Medulla oblongata (tissue), 1 donor: ENCODE data around the gene SETD1A.

Experiments used
- DNase-seq: peaks from one replicate; pipeline ENCODE4 v3.0.0-alpha.2; 2015; ENCODE audit errors: extremely low spot score

SETD1A gene

DNA sequence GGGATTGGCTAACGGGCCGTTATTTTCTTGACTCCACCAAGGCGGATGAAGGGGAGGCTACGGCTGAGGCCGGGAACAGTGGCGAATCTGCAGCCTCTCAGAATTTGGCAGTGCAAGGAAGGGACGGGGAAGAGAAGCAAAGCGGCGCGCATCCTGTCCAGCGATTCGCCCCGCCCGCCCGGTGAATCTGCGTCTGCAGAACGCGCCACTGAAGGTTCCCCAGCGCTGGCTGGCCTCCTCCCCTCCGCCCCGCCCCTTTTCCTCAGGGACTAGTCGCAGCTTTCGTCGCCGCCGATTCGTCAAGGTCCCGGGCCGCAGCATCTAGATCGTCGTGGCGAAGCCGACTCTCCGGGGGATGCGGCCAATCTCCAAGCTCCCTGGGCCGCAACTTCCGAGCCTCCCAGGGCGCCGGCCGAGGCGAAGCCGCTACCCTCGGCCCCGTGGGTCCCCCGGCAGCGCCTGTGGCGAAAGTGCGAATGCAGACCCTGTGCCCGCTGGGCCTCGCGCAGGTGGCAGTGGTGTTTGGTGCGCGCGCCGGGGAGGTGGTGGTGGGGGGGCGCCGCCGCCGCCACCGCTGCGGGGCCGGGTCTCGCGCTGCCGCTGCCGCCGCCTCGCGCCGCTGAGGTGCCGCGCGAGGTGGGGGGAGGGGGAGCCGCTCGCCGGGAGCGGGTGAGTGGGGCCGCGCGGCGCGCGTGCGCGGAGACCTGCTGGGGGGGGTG lies at the start of gene SETD1A:
Gene SETD1A (plus strand): TSS at position 299 of the 719 bp plus-strand sequence. CDS start 978 bp downstream, outside the sequence.
- peak; percentile 93 for DNase-seq

DNA sequence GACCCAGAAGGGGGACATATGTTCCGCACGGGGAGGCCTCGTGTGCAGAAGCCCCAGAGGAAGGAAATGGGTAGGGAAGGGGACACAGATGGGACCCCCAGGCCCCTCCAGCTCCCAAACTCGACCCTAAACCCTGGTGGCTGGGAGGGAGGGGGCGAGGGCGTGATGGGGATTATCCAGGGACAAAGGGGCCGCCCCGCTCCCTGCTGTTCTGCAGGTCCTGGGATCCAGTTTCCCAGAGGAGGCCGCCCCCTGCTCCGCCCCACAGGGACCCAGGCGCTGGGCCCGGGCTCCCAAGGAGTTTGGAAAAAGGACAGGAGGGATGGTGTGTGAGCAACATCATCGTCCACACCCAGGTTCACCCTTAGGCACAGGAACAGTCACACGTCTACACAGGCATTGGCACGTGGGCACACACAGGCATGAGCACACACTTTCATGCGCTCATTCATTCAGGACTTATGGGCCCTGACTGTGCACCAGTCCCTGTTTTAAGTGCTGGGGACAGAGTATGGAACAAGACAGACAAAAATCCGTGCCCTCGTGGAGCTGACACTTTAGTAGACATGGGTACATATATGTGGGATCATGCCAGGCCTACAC lies 47.0 kb upstream of the SETD1A start:
- DNase-seq, result no peak

DNA sequence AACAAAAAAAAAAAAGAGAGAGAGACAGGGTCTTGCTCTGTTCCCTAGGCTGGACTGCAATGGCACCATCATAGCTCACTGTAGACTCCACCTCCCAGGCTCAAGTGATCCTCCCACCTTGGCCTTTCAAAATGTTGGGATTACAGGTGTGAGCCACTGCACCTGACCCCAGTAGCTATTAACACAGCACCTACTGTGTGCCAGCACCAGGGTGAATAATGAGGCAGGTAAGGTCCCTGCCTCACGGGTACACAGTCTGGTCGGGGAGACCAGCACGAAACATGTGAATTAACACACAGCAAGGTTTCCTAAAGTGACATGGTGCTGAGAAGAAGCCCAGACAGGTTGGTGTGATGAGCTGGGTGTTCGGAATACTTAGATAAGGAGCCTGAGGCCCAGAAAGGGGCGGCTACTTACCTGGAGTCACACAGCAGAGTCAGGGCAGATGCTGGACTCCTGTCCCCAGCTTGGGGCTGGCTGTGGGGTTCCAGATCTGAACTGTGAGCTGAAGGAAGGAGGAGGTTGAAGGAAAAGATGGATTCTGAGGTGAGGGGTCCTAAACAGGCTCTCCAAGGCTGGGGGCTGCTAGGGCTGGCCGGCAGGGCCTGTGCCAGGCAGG lies 44.7 kb upstream of the SETD1A start:
- DNase-seq, result no peak

DNA sequence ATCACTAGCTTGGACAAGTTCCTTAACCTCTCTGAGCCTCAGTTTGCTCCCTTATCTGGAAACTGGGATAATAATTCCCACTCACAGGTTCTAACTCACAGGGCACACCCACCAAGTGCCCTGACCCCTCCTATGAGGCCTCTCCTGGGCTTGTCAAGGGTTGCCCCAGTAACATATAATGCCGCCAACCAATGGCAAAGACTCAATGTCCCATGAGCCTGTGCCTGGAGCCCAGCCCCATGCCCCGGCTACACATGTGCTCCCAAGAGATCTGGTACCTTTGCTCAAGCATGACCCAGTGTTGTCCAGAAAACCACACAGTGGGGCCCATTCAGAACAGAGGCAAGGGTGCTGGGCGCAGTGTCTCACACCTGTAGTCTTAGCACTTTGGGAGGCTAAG lies 42.7 kb upstream of the SETD1A start:
- no peak for DNase-seq

DNA sequence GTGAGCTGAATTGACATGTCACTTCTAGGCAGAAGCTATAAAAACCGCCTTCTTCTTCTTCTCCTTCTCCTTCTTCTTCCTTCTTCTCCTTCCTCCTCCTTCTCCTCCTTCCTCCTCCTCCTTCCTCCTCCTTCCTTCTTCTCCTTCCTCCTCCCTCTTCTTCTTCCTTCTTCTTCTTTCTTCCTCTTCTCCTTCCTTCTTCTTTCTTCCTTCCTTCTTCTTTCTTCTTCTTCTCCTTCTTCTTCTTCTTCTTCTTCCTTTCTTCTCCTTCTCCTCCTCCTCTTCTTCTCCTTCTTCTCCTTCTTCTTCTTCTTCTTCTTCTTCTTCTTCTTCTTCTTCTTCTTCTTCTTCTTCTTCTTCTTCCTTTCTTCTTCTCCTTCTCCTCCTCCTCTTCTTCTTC lies 38.9 kb upstream of the SETD1A start:
- no peak for DNase-seq

DNA sequence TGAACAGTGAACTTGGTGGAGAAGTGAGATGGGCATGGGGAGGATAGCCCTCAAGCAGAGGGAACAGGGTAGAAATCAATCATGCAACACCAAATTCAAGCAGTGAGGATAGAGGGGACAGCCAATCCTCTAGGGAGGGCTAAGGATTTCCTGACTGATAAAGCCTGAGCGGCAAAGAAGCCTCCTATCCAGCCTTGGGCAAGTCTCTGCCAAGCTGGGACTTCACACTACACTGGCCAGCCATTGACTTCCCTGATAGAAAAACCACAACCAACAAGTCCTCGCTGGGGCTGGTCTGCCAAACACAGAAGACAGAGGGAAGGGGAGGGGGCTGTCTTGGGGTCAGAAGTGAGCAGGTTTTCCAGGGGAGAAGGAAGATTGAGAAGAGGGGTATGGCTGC lies 36.7 kb upstream of the SETD1A start:
- DNase-seq, result no peak

DNA sequence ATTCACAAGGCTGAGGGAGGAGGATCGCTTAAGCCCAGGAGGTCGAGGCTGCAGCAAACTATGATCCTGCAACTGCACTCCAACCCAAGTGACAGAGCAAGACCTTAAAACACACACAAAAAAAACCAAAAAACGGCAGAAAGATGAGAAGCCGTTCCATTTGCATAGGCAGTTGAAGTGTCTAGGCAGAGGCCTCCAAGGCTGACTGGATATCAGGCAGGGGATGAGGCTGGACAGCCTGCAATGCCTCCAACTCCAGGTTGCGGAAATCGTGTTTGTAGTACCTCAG lies 36.2 kb upstream of the SETD1A start:
- DNase-seq, result no peak

DNA sequence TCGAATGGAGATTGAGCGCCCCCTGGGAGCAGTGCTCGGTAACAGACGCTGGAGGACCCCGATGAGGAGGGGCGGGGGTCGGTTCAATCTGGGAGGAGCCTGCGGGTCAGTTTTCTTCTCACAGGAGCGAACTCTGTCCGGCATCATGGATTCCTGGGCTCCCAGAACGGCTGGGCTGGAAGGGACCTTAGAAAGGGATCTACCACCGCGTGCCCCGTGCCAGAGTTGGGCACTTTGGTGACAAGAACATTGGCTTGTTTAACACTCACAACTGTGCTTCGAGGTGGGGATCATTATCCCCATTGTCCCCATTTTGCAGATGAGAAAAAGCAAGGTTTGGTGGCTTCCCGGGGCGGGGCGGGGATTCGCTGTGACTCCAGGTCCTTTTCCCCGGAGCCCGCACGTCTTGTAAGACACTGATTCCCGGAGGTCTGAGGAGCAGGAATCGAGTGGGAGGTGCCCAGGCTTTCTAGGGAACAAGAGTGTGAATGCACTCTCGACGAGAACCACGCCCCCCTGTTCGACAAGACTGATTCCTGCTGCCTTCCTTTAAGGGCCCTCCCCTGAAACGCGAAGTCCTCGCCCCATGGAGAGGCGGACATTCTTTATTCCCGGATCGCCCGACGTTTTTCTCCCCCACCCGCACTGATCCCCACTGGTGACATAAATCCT lies 35.7 kb upstream of the SETD1A start:
- peak; percentile 93 for DNase-seq

DNA sequence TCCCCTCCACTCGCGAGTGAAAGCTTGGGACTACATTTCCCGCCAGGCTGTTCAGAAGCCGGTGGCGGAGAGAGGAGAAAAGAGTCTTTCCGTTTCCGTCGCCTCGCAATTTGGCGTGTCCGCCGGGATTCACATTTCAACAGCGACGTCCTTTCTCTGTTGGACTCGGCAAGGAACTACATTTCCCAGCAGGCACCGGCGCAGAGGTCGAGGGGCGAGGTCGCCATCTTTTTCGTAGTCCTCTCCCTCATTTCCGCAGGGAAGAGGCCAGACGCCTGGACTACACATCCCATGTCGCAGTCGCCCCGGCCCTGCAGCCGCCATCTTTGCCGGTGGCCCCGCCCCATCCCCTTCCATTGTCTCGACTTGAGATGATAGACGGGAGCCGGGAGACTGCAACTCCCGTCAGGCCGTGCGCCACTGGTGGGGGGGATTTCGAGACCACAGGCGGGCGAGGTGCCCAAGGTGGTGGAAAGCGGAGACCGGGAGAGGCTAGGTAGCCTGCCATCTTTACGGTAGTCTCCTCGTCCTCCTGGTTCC lies 35.1 kb upstream of the SETD1A start:
- peak; percentile 100 for DNase-seq

DNA sequence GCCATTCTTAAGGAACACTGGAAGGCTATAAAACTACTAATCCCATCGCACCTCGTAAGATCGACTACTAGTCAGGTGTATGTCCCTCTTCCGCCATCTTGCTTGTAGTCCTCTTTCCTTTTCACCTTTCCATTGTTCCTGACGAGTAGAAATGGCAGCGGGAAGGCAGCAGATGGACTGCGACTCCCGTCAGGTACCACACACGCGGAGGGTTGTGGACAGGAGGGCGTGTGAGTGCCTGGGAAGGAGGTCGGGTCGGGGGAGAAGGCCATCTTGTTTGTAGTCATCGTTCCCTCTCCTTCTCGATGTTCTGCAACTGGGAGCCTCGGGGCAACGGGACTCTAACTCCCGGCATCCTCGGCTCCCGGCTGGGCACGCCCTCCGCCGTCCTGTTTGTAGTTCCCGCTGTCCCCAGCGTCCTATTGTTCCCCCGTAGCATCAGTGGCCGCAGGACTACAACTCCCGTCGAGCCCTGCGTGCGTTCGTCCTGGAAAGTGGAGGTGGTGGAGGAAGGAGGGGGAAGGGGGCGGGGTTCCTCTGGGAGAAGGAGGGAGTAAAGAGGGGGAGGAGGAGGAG lies 34.5 kb upstream of the SETD1A start:
- peak; percentile 100 for DNase-seq

DNA sequence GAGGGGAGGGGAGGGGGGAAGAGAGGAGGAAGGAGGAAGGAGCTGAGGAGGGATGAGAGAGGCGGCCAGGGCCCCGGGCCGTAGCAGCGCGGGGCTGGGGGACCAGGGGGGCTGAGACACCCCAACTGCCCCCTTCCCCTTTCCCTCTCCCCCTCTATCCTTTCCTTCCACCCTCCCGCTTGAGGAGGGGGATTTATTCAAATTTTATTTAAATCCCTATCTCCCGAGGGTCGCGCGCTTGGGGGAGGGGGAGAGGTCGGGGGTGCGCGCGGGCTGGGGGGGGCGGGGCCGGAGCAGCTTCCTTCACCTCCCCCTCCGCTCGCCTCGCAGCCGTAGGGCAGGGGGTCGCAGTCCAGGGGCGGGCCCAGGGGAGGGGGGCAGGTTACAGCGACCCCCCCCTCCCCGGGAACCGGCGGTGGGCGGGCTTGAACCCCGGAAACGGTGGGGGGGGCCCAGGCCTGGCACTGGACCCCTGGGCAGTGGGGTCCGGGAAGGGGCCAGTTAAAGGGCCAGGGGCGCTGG lies 33.9 kb upstream of the SETD1A start, which contains the start of gene FBXL19:
Gene FBXL19 (plus strand): TSS at position 19 of the 522 bp plus-strand sequence. CDS start 2,183 bp downstream, outside the sequence.
- no peak for DNase-seq

DNA sequence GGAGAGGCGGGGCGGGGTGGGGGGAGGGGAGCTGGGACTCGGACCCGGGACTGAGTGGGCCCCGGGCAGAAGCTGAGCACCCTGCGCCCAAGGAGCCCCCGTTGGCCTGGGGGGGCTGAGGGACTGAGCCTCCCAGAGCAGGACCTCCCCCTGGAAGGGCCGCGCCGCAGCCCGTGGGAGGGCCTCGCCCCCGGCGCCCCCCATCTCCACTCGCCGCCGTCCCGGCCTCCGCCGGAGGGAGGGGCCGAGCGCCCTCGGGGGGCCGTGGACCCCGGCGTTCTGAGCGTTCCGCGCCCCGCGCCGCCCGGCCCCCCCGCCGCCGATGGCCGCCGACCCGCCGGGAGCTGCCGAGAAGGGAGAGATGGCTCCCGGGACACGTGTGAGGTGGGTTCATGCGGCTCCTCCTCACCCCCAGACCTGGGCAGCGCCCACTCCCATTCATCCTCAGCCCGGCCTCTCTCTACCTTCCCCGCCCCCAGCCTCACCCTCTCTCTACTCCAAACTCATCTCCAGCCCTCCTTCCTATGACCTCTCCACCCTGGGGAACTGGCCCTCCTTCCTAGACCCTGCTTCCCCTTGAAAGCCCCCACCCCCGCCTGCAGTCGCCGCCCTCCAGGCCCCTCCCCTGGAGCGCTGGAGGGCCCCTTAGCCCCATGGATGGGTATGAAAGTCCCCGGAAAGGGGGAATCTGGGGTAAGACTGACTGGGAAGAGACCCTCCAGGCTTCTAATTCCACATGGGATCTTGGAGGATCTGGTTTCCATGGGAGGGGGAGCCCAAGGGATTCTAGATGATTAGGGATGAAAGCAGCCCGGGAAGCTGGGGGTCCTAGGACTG lies 33.3 kb upstream of the SETD1A start:
- no peak for DNase-seq

DNA sequence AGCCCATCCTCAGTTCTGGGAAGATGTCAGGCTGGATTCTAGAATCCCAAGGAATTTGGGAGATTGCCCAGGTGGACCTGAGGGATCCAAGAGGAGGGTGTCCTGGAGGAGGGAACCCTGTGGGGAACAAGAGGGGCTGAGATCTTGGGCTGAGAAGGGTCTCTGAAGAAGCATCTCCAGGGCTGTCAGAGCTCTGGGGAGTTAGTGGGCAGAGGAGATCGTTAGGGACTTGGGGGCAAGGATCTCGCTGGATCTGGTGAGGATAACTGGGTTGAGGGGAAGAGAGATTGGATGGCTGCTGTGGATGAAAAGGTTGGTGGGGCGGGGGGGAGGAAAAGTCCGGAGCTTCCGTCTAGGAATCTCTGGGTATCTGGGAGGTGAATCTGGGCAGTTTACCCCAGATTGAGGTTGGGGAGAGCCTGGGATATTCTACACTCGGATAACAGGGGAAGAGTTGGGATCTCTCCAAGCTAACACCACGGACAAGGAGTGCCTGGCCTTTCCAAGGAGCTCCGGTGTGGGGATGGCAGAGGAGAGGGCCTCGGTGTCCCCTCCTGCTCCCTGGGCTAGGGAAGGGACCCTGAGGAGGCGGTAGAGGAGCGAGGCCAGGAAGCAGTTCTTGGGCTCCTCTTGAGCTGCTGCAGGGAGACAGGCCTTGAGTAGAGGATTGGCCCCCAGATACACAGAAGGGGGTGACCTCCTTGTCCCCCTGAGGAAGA lies 32.5 kb upstream of the SETD1A start:
- DNase-seq, result no peak

DNA sequence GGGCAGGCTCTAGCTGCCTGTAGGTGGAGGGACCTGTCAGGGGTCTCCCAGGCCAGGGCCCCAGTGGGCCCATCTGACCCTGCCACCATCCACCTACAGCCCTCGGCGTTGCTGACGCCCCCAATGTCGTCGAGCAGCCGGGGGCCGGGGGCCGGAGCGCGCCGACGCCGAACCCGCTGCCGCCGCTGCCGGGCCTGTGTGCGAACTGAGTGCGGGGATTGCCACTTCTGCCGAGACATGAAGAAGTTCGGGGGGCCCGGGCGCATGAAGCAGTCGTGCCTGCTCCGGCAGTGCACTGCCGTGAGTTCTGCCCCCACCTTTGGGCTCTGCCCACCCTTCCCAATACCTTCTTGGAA lies 31.9 kb upstream of the SETD1A start:
- DNase-seq, result no peak

DNA sequence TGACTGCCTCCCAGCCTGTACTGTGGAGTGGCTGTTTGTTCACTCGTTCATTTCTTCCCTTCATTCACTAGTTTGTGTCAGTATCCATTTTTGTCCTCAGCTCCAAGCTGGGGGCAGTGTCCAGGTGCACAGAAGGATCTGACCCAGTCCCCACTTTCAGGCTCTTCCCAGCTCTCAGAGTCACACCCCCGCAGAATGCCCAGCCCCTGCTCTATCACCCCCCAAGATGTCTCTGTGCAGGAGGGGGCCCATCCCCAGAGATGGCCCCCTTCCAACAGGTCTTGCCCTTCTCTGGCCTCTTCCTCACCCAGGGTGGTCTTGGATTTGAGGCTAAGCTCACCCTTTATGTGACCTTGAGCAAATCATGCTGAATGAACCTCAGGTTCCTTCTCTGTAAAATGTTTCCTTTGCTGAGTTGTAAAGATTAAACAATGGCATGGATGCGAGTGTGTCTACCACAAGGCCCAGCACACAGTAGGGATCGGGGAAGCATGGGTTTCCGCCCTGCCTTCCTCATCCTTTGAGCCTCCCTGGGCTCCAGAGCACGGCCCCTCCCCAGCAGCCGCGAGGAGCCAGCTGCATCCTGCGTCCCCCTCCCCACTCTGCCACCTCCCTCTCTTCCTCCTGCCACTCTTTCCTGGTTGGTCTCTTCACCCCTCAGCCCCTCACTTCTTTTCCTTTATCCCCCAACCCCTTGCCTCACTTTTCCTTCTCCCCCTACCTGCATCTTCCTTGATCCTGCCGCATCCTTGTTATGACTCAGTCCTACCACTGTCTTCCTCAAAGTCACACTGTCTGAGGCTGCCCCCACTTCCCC lies 31.4 kb upstream of the SETD1A start:
- DNase-seq, result no peak

DNA sequence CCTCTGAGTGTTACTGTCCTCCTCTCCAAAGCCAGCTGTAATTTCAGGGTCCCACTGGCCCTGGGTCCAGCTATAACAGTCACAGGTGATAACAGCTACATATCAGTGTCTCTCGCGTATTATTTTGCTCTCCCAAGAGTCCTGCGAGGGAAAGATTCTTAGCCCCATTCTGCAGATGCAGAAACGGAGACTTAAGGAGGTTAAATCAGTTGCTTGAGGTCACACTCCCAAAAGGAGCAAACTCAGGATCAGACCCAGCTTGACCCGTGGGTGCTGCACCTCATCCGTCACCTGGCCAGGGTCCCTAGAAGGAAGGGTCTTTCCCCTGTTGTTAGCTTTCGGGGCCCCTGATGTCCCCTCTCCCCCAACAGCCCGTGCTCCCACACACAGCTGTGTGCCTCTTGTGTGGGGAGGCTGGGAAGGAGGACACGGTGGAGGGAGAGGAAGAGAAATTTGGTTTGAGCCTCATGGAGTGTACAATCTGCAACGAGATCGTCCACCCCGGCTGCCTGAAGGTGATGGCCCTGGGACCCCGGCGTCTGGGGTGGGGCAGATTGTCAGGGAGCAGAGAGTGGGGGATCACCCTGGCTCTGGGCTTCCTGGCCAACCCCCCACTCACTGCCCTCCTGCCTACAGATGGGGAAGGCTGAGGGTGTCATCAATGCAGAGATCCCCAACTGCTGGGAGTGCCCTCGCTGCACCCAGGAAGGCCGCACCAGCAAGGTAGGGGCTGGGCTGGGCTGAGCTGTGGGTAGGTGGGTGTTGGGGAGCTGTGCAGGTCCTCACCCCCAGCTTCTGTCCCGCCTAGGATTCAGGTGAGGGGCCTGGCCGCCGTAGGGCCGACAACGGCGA lies 30.4 kb upstream of the SETD1A start:
- DNase-seq, result no peak

DNA sequence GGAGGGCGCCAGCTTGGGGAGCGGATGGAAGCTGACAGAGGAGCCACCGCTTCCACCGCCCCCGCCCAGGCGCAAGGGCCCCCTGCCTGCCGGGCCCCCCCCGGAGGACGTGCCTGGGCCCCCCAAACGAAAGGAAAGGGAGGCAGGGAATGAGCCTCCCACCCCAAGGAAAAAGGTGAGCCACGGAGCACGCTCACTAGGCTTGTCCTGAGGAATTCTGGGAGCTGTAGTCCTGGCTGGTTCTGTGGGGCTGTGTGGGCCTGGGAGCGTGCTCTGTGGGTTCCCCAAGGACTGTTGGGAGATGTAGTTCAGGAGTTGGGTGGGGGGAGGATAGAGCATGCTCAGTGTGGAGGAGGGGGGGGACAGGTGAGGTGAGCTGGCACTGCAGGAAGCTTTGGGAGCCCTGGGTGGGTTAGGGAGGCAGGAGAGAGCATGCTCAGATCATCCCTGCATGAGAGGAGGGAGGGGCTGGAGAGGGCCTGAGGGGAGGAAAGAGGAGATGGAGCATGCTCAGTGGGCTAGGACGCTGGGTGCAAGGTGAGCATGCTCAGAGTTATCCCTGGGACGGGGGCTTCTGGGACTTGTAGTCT lies 29.7 kb upstream of the SETD1A start:
- DNase-seq, result peak; percentile 70

DNA sequence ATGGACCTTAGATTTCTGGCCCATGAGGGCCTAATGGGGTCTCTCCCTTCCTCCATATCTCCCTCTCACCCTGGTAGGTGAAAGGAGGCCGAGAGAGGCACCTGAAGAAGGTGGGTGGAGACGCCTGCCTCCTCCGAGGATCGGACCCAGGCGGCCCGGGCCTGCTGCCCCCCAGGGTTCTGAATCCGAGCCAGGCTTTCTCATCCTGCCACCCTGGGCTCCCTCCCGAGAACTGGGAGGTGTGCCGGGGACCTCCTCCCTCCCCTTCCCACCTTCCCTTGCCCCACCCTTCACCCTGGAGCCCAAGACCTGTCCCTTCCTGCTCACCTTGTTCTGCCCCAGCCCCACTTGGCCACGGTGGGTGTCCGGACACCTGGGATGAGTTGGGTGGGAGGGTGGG lies 29.2 kb upstream of the SETD1A start:
- DNase-seq, result no peak
